HepG2 (cell line): Measurements from ENCODE around the gene CNDP1. TPM values are rescaled to one million over a fixed set of nuclear protein-coding genes. Genes with fewer than 3 reads are reported as not detected.
"Not testable (repeated sequence)": the region's sequence is repeated elsewhere in the genome, so short reads cannot be mapped to it uniquely, and the experiment has no call there.

ENCODE experiments used
- ATAC-seq: fragments of 200-7000 bp; cut with Tn5 transposase; 3 replicates; pipeline ENCODE4 v1.9.1; 2020; ENCODE audit warnings: mild to moderate bottlenecking, moderate library complexity
- BruUV-seq: library from RNA; stranded (reverse); fragments of 400-500 nt; replicated peaks from 2 replicates; lab custom pipeline; 2021; lab: Mats Ljungman, UMichigan
- CTCF ChIA-PET: fragments of 300-600 bp; formaldehyde crosslinking; extraction: SDS; loops from one replicate; lab custom pipeline; 2021; ENCODE audit warnings: low total read pairs, inconsistent platforms, low intra/inter-chr PET ratio; lab: Yijun Ruan, JAX
- POLR2A ChIA-PET: fragments of 350-600 bp; sonication (Branson Sonifier 250); formaldehyde crosslinking; loops from one replicate; lab custom pipeline; 2020; ENCODE audit warnings: antibody characterized with exemption, inconsistent platforms; lab: Yijun Ruan, JAX
- DNase-seq: peaks from one replicate; pipeline ENCODE4 v3.0.0-alpha.2; 2015; ENCODE audit warnings: low spot score
- FAIRE-seq: peaks from 3 replicates; lab custom pipeline; 2011; peaks lifted over from hg19 to GRCh38; lab: Jason Lieb, UNC
- H2AFZ ChIP-seq: one replicate; pipeline ENCODE4 v1.6.1; 2011; ENCODE audit warnings: low read length, inconsistent platforms
- H3K27ac ChIP-seq: fragments of 300-600 bp; 3 replicates; pipeline ENCODE4 v1.8.0; 2011; ENCODE audit warnings: mixed run types, mild to moderate bottlenecking, mixed read lengths, low read length, inconsistent platforms; ENCODE audit not compliant: insufficient read depth; ENCODE audit errors: extremely low read length
- H3K27me3 ChIP-seq, 2 experiments: fragments of 200-600 bp in 1 of 2; 2 replicates in 1 of 2; 3 replicates in 1 of 2; pipeline versions ENCODE4 v1.6.0 to v1.8.0; 2011; ENCODE audit warnings: low read length in 2 of 2, mild to moderate bottlenecking in 2 of 2, moderate library complexity in 2 of 2, inconsistent platforms in 1 of 2; ENCODE audit not compliant: insufficient read depth in 2 of 2, control insufficient read depth in 1 of 2
- H3K36me3 ChIP-seq, 2 experiments: fragments of 200-600 bp in 1 of 2; replicated peaks in 1 of 2; 2 replicates in 1 of 2; 3 replicates in 1 of 2; pipeline versions ENCODE4 v1.5.1 to v1.8.0; 2011; ENCODE audit warnings: low read length in 2 of 2, inconsistent platforms in 1 of 2; ENCODE audit not compliant: insufficient read depth in 2 of 2, control insufficient read depth in 1 of 2
- H3K4me1 ChIP-seq: 2 replicates; pipeline ENCODE4 v1.5.1; 2012; ENCODE audit warnings: low read length, inconsistent platforms; ENCODE audit not compliant: insufficient read depth
- H3K4me2 ChIP-seq: 2 replicates; pipeline ENCODE4 v1.6.0; 2011; ENCODE audit warnings: low read depth, low read length, inconsistent platforms
- H3K4me3 ChIP-seq, 3 experiments: fragments of 200-600 bp in 1 of 3; sonication (generic), shearing (Covaris generic) in 1 of 3; replicated peaks in 1 of 3; 2 replicates each; pipeline ENCODE4 v1.5.1; 2011 to 2016; ENCODE audit warnings: low read length in 3 of 3, inconsistent platforms in 2 of 3, low read depth in 2 of 3, mild to moderate bottlenecking in 2 of 3, control low read depth in 1 of 3, mixed read lengths in 1 of 3; ENCODE audit not compliant: insufficient read depth in 1 of 3
- H3K79me2 ChIP-seq: one replicate; pipeline ENCODE4 v1.6.1; 2011; ENCODE audit warnings: low read length, inconsistent platforms; ENCODE audit not compliant: insufficient read depth
- H3K9ac ChIP-seq: 2 replicates; pipeline ENCODE4 v1.6.0; 2011; ENCODE audit warnings: mild to moderate bottlenecking, low read depth, low read length, inconsistent platforms; ENCODE audit not compliant: insufficient read depth
- H3K9me3 ChIP-seq: 2 replicates; pipeline ENCODE4 v1.5.1; 2012; ENCODE audit warnings: mild to moderate bottlenecking, low read length
- H4K20me1 ChIP-seq: 2 replicates; pipeline ENCODE4 v1.6.0; 2011; ENCODE audit warnings: inconsistent platforms, mild to moderate bottlenecking, low read length, moderate library complexity; ENCODE audit not compliant: insufficient read depth
- AHDC1 ChIP-seq: sonication (generic); formaldehyde crosslinking; IDR thresholded peaks from 2 replicates; pipeline ENCODE4 v1.5.1; 2020; ENCODE audit warnings: mild to moderate bottlenecking, missing genetic modification reagents, borderline replicate concordance
- HNF4A ChIP-seq: sonication (generic); formaldehyde crosslinking; IDR thresholded peaks from 2 replicates; pipeline ENCODE4 v1.4.0; 2020; ENCODE audit warnings: missing genetic modification reagents
- WGBS: methylation state at CpG from one replicate; pipeline ENCODE4 v1.1.6; 2017; ENCODE audit warnings: low lambda C conversion rate; 5-methylcytosine and 5-hydroxymethylcytosine counted together
- in situ Hi-C: cut with HindIII; loops from 2 replicates; pipeline ENCODE4 v1.10.0; 2017; ENCODE audit warnings: low pct_unique_long_range_greater_than_20kb; ENCODE audit not compliant: extremely low pct_ligation_motif_present
- intact Hi-C: fragments of 100-400 bp; cut with micrococcal nuclease; formaldehyde crosslinking; loops from one replicate; pipeline ENCODE4 v1.10.0; 2022; ENCODE audit not compliant: unreplicated experiment
- polyA plus RNA-seq, 8 experiments: library from polyadenylated mRNA; depleted of rRNA in 3 of 8; stranded (reverse) in 7 of 8; unstranded in 1 of 8; fragments of >200 nt; fragmentation: Illumina TruSeq in 4 of 8; extraction: Trizol in 4 of 8; gene quantifications; 2 replicates each; pipeline versions ENCODE4 v1.2.1 to v1.2.3, GENCODE V29; 2011 to 2016; ENCODE audit warnings: low read depth in 4 of 8, missing spikeins in 1 of 8, mixed read lengths in 1 of 8; ENCODE audit not compliant: insufficient read depth in 1 of 8
- total RNA-seq, 5 experiments: library from RNA; depleted of rRNA; stranded (reverse); fragments of >200 nt; fragmentation: Illumina TruSeq; extraction: Trizol; gene quantifications; 2 replicates each; pipeline ENCODE4 v1.2.3, GENCODE V29; 2016; ENCODE audit warnings: low read depth in 1 of 5

The CNDP1 gene
- total and polyA plus RNA-seq, 2 of the 13 experiments (the other 11 are each of a cell fraction or from before 2014, with no cell fraction given) = 0.01 TPM; not detected in 1

GRCh38 chr18:74565164-74565563 lies 30.9 kb downstream of the CNDP1 start:
- H3K4me2 ChIP-seq, FAIRE-seq, intact Hi-C loops, H3K27me3 ChIP-seq, H3K9ac ChIP-seq, H3K4me1 ChIP-seq, ATAC-seq, H3K27ac ChIP-seq, H4K20me1 ChIP-seq, in situ Hi-C loops, H3K79me2 ChIP-seq: not testable (repeated sequence)
- peaks cover 11% of the 10 kb centered on the region for H3K9me3 ChIP-seq
- WGBS = 36% methylated on average over 1 of the region's 1 CpG
- TF ChIP-seq HNF4A (peak; percentile 29; the same call in 1 of the 2 replicates), AHDC1 (CRISPR knock-in tag) (0 out of 2 replicates have a peak, but pooled peaks have one; percentile 20)
- TF ChIP-seq, all 625 proteins: peak for 2; not testable (repeated sequence) for 623
- H3K4me3 ChIP-seq, BruUV-seq, H2AFZ ChIP-seq, CTCF ChIA-PET, H3K36me3 ChIP-seq, DNase-seq: not testable (repeated sequence)
- POLR2A ChIA-PET = interaction anchor here (1.1 kb wide), 1 partner anchor 23 kb away, joined by 4 read pairs; no protein-coding TSS in a partner anchor
